NCI-H1436 (cell line): ENCODE data around the gene CMIP.

ENCODE experiments used
- DNase-seq: peaks from one replicate; lab custom pipeline; 2025; lab: John Stamatoyannopoulos, UW

CMIP gene

GRCh38 chr16:81624760-81625543, 180.3 kb downstream of the CMIP start:
- peak; percentile 84 for DNase-seq

- no peak for DNase-seq
These were observed 181.0 kb downstream of the CMIP start for GRCh38 chr16:81625544-81626153.

GRCh38 chr16:81626181-81626674, 181.6 kb downstream of the CMIP start:
- DNase-seq: no peak

GRCh38 chr16:81627024-81627423, 182.4 kb downstream of the CMIP start:
- DNase-seq: no peak

- DNase-seq: no peak
These were observed 183.2 kb downstream of the CMIP start for GRCh38 chr16:81627729-81628244.

- DNase-seq: no peak
These were observed 184.6 kb downstream of the CMIP start for GRCh38 chr16:81629034-81629802.

GRCh38 chr16:81629896-81630634, 185.5 kb downstream of the CMIP start:
- no peak for DNase-seq

- no peak for DNase-seq
These were observed 186.0 kb downstream of the CMIP start for GRCh38 chr16:81630635-81631031.

- DNase-seq: no peak
These were observed 188.0 kb downstream of the CMIP start for GRCh38 chr16:81632392-81633146.

- DNase-seq: no peak
These were observed 188.6 kb downstream of the CMIP start for GRCh38 chr16:81633147-81633619.

- no peak for DNase-seq
These were observed 189.2 kb downstream of the CMIP start for GRCh38 chr16:81633680-81634379.

- DNase-seq: no peak
These were observed 189.9 kb downstream of the CMIP start for GRCh38 chr16:81634380-81635062.

- no peak for DNase-seq
These were observed 190.7 kb downstream of the CMIP start for GRCh38 chr16:81635063-81635937.

- no peak for DNase-seq
These were observed 191.8 kb downstream of the CMIP start for GRCh38 chr16:81636298-81636993.

GRCh38 chr16:81637336-81638235, 193.0 kb downstream of the CMIP start:
- no peak for DNase-seq

GRCh38 chr16:81638286-81638945, 193.8 kb downstream of the CMIP start:
- no peak for DNase-seq
